ENCODE data around the gene GLT6D1.

GRCh38 chr9:135639196-135639595 lies at the start of gene GLT6D1:
- TF ChIP-seq CTCF (IDR thresholded peaks at IDR 0.05) (no peak), EP300 (IDR thresholded peaks at IDR 0.05; ENCODE audit: low read depth) (no peak)

Measured in transverse colon (tissue), 3 donors.